ENCODE data around the gene CXCR6.

DNA sequence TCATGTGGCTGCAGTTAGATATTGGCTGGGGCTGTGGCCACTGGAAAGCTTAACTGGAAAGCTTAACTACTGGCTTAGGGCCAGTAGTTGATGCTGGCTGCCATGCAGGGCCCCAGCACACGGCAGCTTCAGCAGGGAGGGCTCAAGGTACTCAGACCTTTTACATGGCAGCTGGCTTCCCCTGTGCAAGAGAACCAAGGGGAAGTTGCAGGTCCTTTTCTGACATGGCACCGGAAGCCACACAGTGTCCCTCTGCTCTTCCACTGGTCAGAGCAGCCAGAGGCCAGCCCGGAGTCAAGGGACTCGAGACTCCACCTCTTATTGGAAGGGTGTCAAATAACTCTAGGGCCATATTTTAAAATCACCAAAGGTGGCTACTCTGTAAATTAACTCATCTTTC lies 32.4 kb upstream of the CXCR6 start:
- TF ChIP-seq, protein P1, sequence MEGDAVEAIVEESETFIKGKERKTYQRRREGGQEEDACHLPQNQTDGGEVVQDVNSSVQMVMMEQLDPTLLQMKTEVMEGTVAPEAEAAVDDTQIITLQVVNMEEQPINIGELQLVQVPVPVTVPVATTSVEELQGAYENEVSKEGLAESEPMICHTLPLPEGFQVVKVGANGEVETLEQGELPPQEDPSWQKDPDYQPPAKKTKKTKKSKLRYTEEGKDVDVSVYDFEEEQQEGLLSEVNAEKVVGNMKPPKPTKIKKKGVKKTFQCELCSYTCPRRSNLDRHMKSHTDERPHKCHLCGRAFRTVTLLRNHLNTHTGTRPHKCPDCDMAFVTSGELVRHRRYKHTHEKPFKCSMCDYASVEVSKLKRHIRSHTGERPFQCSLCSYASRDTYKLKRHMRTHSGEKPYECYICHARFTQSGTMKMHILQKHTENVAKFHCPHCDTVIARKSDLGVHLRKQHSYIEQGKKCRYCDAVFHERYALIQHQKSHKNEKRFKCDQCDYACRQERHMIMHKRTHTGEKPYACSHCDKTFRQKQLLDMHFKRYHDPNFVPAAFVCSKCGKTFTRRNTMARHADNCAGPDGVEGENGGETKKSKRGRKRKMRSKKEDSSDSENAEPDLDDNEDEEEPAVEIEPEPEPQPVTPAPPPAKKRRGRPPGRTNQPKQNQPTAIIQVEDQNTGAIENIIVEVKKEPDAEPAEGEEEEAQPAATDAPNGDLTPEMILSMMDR (IDR thresholded peaks at IDR 0.05): no peak
- TF ChIP-seq POLR2A (IDR thresholded peaks at IDR 0.05): no peak

Data from lower leg skin (tissue), 3 donors.